BJ (cell line): ENCODE results near the gene RPAIN. TPM values are rescaled to one million over a fixed set of nuclear protein-coding genes. Genes with fewer than 3 reads are reported as not detected.

Experiments used
- CTCF ChIA-PET: fragments of 350-600 bp; formaldehyde crosslinking; extraction: SDS; loops from one replicate; lab custom pipeline; 2021; ENCODE audit warnings: antibody characterized with exemption, inconsistent platforms; lab: Yijun Ruan, JAX
- POLR2A ChIA-PET: fragments of 300-600 bp; sonication (Branson Sonifier 250); formaldehyde crosslinking; extraction: SDS; loops from one replicate; lab custom pipeline; 2021; ENCODE audit warnings: antibody characterized with exemption; lab: Charles Lee
- DNase-seq: peaks from one replicate; pipeline ENCODE4 v3.0.0-alpha.2; 2011; ENCODE audit warnings: low read depth
- H3K27me3 ChIP-seq: 2 replicates; pipeline ENCODE4 v1.6.0; 2011; ENCODE audit warnings: low read length; ENCODE audit not compliant: control insufficient read depth, insufficient read depth
- H3K36me3 ChIP-seq: 2 replicates; pipeline ENCODE4 v1.5.1; 2011; ENCODE audit warnings: low read length; ENCODE audit not compliant: control insufficient read depth, insufficient read depth
- H3K4me3 ChIP-seq: 2 replicates; pipeline ENCODE4 v1.5.1; 2011; ENCODE audit warnings: low read depth, mild to moderate bottlenecking, control low read depth, low read length
- CTCF ChIP-seq: IDR thresholded peaks from 2 replicates; pipeline ENCODE4 v1.5.1; 2011; ENCODE audit warnings: low read depth, mild to moderate bottlenecking, control low read depth, inconsistent platforms, low read length, moderate library complexity; ENCODE audit not compliant: insufficient read depth
- polyA plus RNA-seq: library from polyadenylated mRNA; depleted of rRNA; stranded (reverse); fragments of >200 nt; gene quantifications from 2 replicates; pipeline ENCODE4 v1.2.3, GENCODE V29; 2011

RPAIN gene
- polyA plus RNA-seq, 1 experiment: 22.8 TPM

GRCh38 chr17:5466295-5466694 is 46.3 kb downstream of the RPAIN start:
- ChIA-PET CTCF (interaction anchor here (1.6 to 2.7 kb wide), 2 partner anchors 28 to 970 kb away, joined by 3 to 13 read pairs; partner anchors contain the start of gene C1QBP), POLR2A (no interaction called here)
- Histone ChIP-seq H3K4me3 (no peak overlapping the region), H3K27me3 (no peaks in the 10 kb centered on the region), H3K36me3 (no peaks in the 10 kb centered on the region)
- no peak for DNase-seq
- no peak for TF ChIP-seq CTCF

GRCh38 chr17:5467416-5467815 is 47.4 kb downstream of the RPAIN start:
- ChIA-PET CTCF (interaction anchor here (1.6 to 2.7 kb wide), 2 partner anchors 29 to 968 kb away, joined by 3 to 13 read pairs; partner anchors contain the start of gene C1QBP), POLR2A (no interaction called here)
- no peak for TF ChIP-seq CTCF

GRCh38 chr17:5468075-5468473 is 48.1 kb downstream of the RPAIN start:
- Histone ChIP-seq H3K4me3 (peak overlapping the region; percentile 93), H3K27me3 (no peaks in the 10 kb centered on the region), H3K36me3 (no peaks in the 10 kb centered on the region)
- CTCF ChIA-PET: interaction anchor here (2.7 kb wide), 1 partner anchor 30 kb away, joined by 13 read pairs; the partner anchor contains the start of gene C1QBP
- no peak for DNase-seq
- TF ChIP-seq CTCF: no peak
- POLR2A ChIA-PET: no interaction called here

More at GRCh38 chr17:5467416-5467815, 47.4 kb downstream of the RPAIN start:
- no peaks in the 10 kb centered on the region for H3K36me3 ChIP-seq
- no peak for DNase-seq
- peak overlapping the region; percentile 93 for H3K4me3 ChIP-seq
- no peaks in the 10 kb centered on the region for H3K27me3 ChIP-seq

GRCh38 chr17:5472511-5472910 is 52.5 kb downstream of the RPAIN start:
- DNase-seq: no peak
- Histone ChIP-seq H3K4me3 (no peak overlapping the region), H3K27me3 (no peaks in the 10 kb centered on the region), H3K36me3 (peaks cover 6% of the 10 kb centered on the region)
- ChIA-PET CTCF (no interaction called here), POLR2A (no interaction called here)
- TF ChIP-seq CTCF: no peak

GRCh38 chr17:5473906-5474305 is 53.9 kb downstream of the RPAIN start:
- CTCF ChIA-PET: no interaction called here
- no peak for TF ChIP-seq CTCF
- no peak overlapping the region for H3K4me3 ChIP-seq
- POLR2A ChIA-PET: no interaction called here
- peaks cover 10% of the 10 kb centered on the region for H3K36me3 ChIP-seq
- DNase-seq: no peak
- no peaks in the 10 kb centered on the region for H3K27me3 ChIP-seq
